ENCODE results near the gene PAFAH2.
"Not testable (repeated sequence)": the region's sequence is repeated elsewhere in the genome, so short reads cannot be mapped to it uniquely, and the experiment has no call there.

PAFAH2 gene

DNA sequence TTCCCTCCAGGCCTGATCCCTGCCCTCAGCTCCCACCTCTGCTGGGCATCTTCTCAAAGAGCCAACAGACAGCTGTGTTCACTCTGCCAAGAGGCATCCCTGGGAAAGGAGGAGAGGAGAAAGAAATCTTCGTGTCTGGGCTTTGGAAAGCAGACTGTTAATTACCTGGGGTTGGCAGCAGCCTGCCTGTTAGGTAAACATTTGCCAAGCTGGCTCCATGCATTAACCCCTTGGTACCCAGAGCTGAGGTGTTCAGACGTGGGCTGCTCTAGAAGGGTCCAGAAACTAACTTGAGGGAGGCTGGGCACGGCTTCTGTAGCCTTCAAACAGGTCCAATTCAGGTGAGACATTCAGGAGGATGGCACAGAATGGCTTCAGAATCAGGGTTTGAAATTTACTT is 15.0 kb upstream of the PAFAH2 start:
- DNase-seq (ENCODE audit: low read depth) = no peak

GRCh38 chr1:26010825-26011224 is 13.0 kb upstream of the PAFAH2 start:
- no peak for DNase-seq (ENCODE audit: low read depth)

DNA sequence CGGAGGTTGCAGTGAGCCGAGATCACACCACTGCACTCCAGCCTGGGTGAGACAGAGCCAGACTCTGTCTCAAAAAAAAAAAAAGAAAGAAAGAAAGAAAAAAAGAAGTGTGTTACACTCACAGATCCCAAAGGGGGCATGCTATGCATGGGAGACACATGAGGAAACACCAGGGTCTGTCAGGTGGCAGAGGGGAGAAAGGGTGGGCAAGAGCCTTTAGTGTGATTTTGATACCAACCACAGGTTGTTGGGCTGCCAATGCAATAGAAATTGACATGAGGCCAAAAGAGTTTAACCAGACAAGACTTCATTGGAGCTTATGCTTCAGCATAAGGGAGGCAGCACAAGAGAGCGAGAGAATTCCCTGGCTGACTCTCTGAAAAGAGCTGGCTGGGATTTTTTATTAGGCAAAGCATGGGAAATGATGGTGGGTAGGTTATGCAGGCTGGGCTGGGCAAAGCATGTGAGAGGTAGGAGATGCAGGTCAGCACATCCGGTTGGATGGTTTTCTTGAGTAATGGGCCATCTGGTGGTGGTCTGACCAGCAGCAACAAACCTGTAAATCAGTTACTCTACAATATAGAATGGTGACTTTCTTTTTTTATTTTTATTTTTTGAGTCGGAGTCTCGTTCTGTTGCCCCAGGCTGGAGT is 12.1 kb upstream of the PAFAH2 start:
- no peak for DNase-seq (ENCODE audit: low read depth)

DNA sequence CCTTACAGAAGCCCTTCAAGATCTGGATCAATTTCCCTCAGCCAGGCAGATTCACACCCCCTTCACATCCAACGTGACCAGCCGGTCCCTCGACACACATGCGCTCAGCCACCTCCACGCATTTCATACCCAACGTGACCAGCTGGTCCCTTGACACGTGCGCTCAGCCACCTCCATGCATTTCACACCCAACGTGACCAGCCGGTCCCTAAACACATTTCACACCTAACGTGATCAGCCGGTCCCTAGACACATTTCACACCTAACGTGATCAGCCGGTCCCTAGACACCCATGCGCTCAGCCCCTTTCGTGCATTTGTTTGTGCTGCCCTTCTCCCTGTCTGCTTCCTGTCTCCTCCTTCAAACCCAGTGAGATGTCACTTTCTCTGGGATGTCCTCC is 8.8 kb upstream of the PAFAH2 start:
- DNase-seq (ENCODE audit: low read depth) = no peak

DNA sequence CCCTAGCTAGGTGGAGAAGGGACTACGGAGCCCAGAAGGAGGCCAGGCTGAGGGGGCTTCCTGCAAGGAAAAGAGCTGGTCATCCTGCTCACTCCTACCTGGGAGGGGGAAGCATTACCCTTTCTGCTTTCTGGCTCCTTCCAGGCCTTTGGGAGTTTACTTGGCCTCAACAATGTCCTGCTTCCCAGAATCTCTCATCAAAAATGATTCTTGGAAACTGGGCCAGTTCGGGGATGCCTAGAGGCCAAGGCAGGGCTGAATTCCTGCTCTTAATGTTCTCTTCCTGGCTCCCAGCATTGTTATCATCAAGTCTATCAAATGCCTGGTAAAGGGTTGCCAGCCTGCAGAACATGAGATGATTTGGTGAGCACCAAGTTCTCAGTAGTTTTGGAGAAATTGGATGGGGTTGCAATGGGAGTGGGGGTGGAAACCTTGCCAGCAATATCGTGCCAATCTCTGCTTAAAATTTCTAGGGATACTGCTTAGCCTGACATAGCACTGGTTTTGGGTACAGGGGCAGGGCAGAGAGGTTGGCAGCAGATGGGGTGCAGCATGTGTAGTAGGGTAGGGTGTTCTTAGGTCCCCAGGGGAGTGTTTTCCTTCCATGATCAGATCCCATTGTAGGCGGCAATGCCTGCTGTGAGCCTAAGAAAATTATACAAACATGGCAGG is 7.7 kb upstream of the PAFAH2 start:
- no peak for DNase-seq (ENCODE audit: low read depth)

- no peak for DNase-seq (ENCODE audit: low read depth)
Observed at GRCh38 chr1:26003756-26004155, 5.9 kb upstream of the PAFAH2 start.

DNA sequence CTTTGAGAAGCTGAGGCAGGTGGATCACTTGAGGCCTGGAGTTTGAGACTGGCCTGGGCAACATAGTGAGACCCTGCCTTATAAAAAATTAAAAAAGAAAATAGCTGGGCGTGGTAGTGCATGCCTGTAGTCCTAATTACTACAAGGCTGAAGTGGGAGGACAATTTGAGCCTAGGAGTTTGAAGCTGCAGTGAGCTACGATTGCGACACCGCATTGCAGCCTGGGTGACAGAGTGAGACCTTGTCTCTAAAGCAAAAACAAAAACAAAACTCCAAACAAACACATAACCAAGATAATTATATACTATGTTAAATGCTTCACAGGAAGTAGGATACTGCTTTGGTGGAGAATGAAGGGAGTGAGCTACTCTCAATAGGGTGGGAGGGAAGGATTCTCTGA is 5.4 kb upstream of the PAFAH2 start:
- DNase-seq (ENCODE audit: low read depth) = no peak

DNA sequence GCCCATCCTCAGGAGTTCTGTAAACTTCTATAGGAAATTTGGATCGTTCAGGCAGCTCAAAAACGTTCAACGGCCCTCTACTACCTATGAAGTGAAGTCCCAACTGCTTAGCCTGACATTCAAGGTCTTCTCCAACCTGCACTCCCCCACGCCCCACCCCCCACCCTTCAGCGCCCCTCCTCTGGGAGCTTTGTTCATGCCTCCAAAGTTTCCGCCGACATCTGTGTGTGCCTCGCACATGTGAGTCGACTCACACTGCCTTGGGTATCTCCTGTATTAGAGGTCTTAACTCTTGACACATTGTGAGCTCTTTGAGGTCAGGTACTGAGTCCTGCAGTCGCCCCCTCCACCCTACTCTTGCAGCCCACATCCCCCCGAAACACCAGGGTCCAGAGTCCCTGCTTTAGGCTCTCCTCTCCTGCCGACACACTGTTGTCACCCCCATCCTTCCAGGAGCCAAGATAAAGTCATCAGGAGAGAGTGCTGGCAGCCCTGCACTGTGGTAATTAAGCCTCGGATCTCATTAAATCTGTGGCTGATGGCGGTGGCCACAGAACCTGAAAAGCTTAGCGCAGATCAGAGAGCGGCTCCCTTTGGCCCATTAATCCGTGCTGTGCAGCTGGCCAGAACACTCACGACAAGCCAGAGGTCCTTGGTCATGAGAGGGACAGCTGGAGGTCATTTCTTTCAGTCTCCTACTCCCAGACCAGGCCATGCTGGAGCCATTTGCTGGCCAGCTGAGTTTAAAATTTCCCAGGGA is 1.4 kb upstream of the PAFAH2 start:
- no peak for DNase-seq (ENCODE audit: low read depth)

GRCh38 chr1:25996966-25997827 is 666 bp downstream of the PAFAH2 start:
- DNase-seq (ENCODE audit: low read depth) = peak; percentile 76

DNA sequence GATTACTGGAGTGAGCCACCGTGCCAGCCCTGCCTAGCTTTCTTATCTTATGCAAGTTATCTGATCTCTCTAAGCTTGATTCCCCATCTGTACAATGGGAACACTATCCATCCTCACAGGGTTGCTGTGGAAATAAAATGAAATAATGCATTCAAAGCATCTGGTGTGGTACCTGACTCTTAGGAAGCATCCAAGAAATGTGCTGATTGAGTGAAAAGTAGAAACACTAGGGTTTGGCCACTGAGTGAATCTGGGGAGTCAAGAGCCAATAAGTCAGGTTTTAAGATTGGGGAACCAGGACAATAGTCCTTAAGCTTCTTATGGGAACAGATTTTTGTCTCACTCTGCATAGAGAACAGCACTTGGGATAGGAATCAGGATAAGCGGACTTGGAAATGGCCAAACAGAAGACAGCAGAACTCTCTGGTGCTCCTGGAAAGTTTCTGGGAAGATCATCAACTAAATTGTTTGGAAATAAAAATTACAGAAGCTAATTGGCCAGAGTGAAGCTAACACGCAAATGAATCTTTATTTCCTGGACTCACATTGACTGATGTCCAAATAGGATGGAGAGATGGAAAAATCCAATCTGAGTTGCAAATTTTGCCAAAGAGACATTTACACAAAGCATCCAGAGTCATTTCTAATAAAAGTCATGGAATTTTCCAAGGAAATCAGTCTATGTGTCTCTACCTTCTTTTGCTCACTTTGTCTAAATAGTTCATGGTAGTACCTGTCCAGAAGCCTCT is 3.3 kb downstream of the PAFAH2 start:
- DNase-seq (ENCODE audit: low read depth) = no peak

GRCh38 chr1:25993197-25993951 is 4.5 kb downstream of the PAFAH2 start:
- no peak for DNase-seq (ENCODE audit: low read depth)

DNA sequence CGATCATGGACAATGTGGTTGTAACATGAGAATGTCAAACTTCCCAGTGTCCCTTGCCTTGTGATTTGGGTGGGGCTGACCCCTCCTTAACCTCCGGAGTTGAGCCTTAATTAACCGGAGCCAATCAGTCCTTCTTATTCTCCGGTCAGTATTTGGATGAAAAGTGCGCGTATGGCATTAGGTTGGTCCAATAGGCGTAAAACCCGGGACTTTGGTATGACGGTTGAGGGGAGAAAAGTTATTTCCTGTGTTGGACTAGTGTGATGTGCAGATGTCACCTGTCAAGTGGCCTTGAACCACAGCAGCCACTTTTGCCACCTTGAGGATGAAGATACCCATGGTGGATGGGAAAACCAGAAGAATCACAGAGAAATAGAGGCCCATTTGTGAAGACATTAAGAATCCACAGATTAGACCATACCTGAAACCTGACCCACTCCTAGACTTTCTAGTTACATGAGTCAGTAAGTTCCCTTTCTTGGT is 5.1 kb downstream of the PAFAH2 start:
- no peak for DNase-seq (ENCODE audit: low read depth)

DNA sequence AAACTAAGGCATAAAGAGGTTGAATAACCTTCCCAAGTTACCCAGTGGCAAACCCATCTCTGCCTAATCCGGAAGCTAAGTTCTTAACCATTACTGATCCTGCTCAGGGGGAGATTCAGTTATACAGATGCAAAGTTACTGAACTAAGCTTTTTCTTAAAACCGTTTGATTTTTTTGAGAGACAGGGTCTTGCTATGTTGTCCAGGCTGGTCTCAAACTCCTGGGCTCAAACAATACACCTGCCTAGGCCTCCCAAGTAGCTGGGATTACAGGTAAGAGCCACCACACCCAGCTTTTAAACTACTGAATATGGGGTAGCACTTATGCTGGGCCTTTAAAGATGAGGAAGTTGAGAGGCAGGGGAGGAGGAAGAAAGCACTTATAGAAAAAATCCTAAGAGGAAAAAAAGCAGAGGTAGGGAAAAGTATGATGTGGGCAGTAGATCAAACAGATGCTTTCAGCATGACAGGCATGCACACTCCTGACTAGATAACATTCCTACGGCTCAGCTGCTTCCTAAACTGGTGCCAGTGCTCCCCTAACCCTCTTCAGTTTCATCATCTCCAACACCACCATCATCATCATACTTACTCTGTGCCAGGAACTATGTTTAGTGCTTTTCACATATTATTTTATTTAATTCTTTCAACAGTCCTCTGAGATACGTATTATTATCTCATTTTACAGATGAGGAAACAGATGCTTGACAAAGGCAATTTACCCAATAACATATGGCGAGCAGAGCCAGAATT is 5.8 kb downstream of the PAFAH2 start:
- DNase-seq (ENCODE audit: low read depth) = peak; percentile 48

- no peak for DNase-seq (ENCODE audit: low read depth)
Observed at GRCh38 chr1:25990702-25991395, 7.0 kb downstream of the PAFAH2 start.

GRCh38 chr1:25990251-25990650 is 7.6 kb downstream of the PAFAH2 start:
- DNase-seq (ENCODE audit: low read depth) = no peak

- no peak for DNase-seq (ENCODE audit: low read depth)
Observed at GRCh38 chr1:25989440-25990234, 8.2 kb downstream of the PAFAH2 start.

DNA sequence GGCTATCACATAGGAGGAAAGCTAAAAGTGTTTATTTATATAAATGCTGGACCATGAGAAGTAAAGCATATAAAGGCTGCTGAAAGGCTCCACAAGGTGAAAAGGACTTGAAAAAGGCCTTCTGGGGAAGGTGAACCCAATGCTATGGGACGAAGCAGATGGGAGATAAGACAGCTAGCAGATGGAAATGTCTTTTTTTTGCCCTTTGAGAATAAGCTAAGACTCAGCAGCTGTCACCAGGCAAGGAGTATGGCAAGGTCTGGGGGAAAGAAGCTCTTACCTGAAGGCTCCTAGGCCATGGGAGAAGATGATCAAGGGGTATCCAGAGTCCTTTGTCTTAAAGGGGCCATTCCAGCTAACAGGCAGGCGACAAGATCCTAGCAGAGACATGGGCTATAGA is 9.9 kb downstream of the PAFAH2 start:
- no peak for DNase-seq (ENCODE audit: low read depth)

DNA sequence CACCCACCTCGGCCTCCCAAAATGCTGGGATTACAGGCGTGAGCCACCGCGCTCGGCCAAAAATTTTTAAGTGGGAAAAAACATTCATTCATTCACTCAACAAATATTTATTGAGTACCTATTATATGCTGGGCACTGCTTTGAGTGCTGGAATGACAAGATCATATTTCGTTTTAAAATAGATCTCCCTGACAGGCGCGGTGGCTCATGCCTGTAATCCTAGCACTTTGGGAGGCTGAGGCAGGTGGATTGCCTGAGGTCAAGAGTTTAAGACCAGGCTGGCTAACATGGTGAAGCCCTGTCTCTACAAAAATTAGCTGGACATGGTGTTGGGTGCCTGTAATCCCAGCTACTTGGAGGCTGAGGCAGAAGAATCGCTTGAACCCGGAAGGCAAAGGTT is 11.1 kb downstream of the PAFAH2 start:
- DNase-seq (ENCODE audit: low read depth) = not testable (repeated sequence)

Measured in EH (cell line).